GM12891 (cell line): ENCODE measurements around the gene ERRFI1.

Source experiments
- PAX5 ChIP-seq: IDR thresholded peaks from 2 replicates; pipeline ENCODE4 v1.6.1; 2011; ENCODE audit warnings: low read length, moderate library complexity, mild to moderate bottlenecking; ENCODE audit not compliant: insufficient read depth, severe bottlenecking
- POLR2A ChIP-seq: IDR thresholded peaks from 2 replicates; pipeline ENCODE4 v1.6.1; 2011; ENCODE audit warnings: low read depth, low read length, control low read depth
- POLR2AphosphoS5 ChIP-seq: IDR thresholded peaks from 2 replicates; pipeline ENCODE4 v1.6.1; 2011; ENCODE audit warnings: low read depth, low read length, control low read depth
- SPI1 ChIP-seq: IDR thresholded peaks from 2 replicates; pipeline ENCODE4 v1.6.1; 2011; ENCODE audit warnings: low read depth, low read length, control low read depth
- TAF1 ChIP-seq: IDR thresholded peaks from 2 replicates; pipeline ENCODE4 v1.6.1; 2011; ENCODE audit warnings: low read depth, low read length, control low read depth

GRCh38 chr1:8035289-8035688, 9.2 kb upstream of the ERRFI1 start:
- TF ChIP-seq POLR2A (no peak), POLR2AphosphoS5 (no peak), PAX5 (no peak), TAF1 (no peak), SPI1 (no peak)
